ENCODE measurements around the gene NCCRP1.
"Not testable (repeated sequence)": the region's sequence is repeated elsewhere in the genome, so short reads cannot be mapped to it uniquely, and the experiment has no call there.

- TF ChIP-seq CTCF (IDR thresholded peaks at IDR 0.05; ENCODE audit: extremely low read depth in 1 of 2, insufficient read depth in 1 of 2, low read depth in 1 of 2, low read length in 2 of 2); POLR2AphosphoS5 (IDR thresholded peaks at IDR 0.05; ENCODE audit: insufficient read depth, low read depth, low read length); POLR2A (IDR thresholded peaks at IDR 0.05; ENCODE audit: low read depth, low read length): not testable (repeated sequence)
Observed at GRCh38 chr19:39215323-39215722, 18.6 kb downstream of the NCCRP1 start.
